ENCODE results near the gene OPCML.

Gene OPCML

GRCh38 chr11:133531971-133532651 is at the start of gene OPCML:
TSS of gene OPCML (minus strand) at chr11:133532501.
- Histone ChIP-seq H3K36me3 (replicated peaks) (no peaks in the 10 kb centered on the region), H3K4me3 (ENCODE audit: low read depth, low read length) (no peak within 1 kb of the TSS), H3K27ac (no peak within 1 kb of the TSS), H3K27me3 (replicated peaks) (no peaks in the 10 kb centered on the region)
- in situ Hi-C loops (cut with HindIII; ENCODE audit: low pct_ligation_motif_present, low sequenced_read_pairs), result no loop called here
- no peak for TF ChIP-seq CTCF (IDR thresholded peaks at IDR 0.05; ENCODE audit: low read depth, low read length, missing control alignments)
- DNase-seq, result no peak

- Histone ChIP-seq H3K27me3 (replicated peaks) (no peaks in the 10 kb centered on the region), H3K4me3 (ENCODE audit: low read depth, low read length) (no peak overlapping the region), H3K27ac (no peak overlapping the region), H3K36me3 (replicated peaks) (no peaks in the 10 kb centered on the region)
- DNase-seq, result no peak
- in situ Hi-C loops (cut with HindIII; ENCODE audit: low pct_ligation_motif_present, low sequenced_read_pairs), result no loop called here
- no peak for TF ChIP-seq CTCF (IDR thresholded peaks at IDR 0.05; ENCODE audit: low read depth, low read length, missing control alignments)
These were observed 48.8 kb upstream of the OPCML start for GRCh38 chr11:133581091-133581490.

DNA sequence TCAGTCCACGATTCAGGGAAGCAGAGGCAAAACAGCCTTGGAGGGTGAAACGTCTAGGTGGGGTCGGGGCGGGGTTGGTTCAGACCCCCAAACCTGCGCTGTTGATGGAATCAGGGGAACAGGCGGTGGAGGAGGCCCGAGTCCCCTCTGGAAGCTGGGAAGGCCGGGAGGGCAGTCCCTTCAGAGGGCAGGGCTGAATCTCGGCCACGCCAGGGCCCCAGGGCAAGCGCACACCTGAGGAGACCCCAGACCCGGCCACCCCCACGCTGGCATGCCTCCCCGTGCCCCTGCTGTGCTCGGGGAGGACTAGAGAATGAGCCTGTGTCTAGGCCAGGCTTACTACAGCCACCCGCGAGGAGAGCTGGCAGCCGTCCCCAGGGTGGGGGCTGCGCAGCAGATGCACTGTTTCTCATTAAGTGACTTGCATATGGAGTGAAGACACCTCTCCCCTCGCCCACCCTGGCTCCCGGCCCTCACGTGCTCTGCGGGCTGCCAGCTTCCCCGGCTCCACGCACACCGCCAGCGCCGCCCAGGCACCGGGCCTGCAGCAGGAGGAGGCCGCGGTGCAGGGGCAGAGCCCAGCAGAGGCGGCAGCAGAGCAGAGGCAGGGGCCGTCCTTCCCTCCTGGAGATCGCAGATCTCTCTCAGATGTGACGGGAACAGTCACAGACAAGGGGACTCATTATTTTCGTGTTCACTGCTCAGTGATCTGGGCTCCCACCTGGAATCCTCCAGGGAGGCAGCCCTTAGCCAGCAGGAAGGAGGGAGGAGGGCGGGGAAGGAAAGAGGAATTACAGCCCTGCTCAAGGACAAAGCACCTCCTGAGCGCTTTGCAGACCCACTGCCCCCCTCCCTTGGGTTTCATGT is 47.1 kb upstream of the OPCML start:
- no peaks in the 10 kb centered on the region for H3K36me3 ChIP-seq (replicated peaks)
- DNase-seq, result no peak
- H3K4me3 ChIP-seq (ENCODE audit: low read depth, low read length), result no peak overlapping the region
- no peak overlapping the region for H3K27ac ChIP-seq
- in situ Hi-C loops (cut with HindIII; ENCODE audit: low pct_ligation_motif_present, low sequenced_read_pairs), result no loop called here
- TF ChIP-seq CTCF (IDR thresholded peaks at IDR 0.05; ENCODE audit: low read depth, low read length, missing control alignments), result no peak
- no peaks in the 10 kb centered on the region for H3K27me3 ChIP-seq (replicated peaks)

GRCh38 chr11:133577403-133577802 is 45.1 kb upstream of the OPCML start:
- DNase-seq, result no peak
- Histone ChIP-seq H3K27me3 (replicated peaks) (no peaks in the 10 kb centered on the region), H3K36me3 (replicated peaks) (no peaks in the 10 kb centered on the region), H3K4me3 (ENCODE audit: low read depth, low read length) (no peak overlapping the region), H3K27ac (no peak overlapping the region)
- no peak for TF ChIP-seq CTCF (IDR thresholded peaks at IDR 0.05; ENCODE audit: low read depth, low read length, missing control alignments)
- in situ Hi-C loops (cut with HindIII; ENCODE audit: low pct_ligation_motif_present, low sequenced_read_pairs), result no loop called here

- Histone ChIP-seq H3K27ac (no peak overlapping the region), H3K36me3 (replicated peaks) (no peaks in the 10 kb centered on the region), H3K4me3 (ENCODE audit: low read depth, low read length) (no peak overlapping the region), H3K27me3 (replicated peaks) (no peaks in the 10 kb centered on the region)
- in situ Hi-C loops (cut with HindIII; ENCODE audit: low pct_ligation_motif_present, low sequenced_read_pairs), result no loop called here
- no peak for DNase-seq
- peak; percentile 1 for TF ChIP-seq CTCF (IDR thresholded peaks at IDR 0.05; ENCODE audit: low read depth, low read length, missing control alignments)
These were observed 44.0 kb upstream of the OPCML start for GRCh38 chr11:133576351-133576750.
